Nephron progenitor cell (in vitro differentiated cells): ENCODE results near the gene HENMT1.

Experiments used
- DNase-seq: peaks from one replicate; pipeline ENCODE4 v3.0.0; 2021
- H3K27ac Mint-ChIP-seq: 2 replicates; pipeline ENCODE4 v1.8.0; 2021; ENCODE audit warnings: mild to moderate bottlenecking, moderate library complexity, mixed read lengths
- H3K27me3 Mint-ChIP-seq: 2 replicates; pipeline ENCODE4 v1.8.0; 2021; ENCODE audit warnings: mild to moderate bottlenecking, low read depth, mixed read lengths; ENCODE audit not compliant: poor library complexity
- H3K36me3 Mint-ChIP-seq: 2 replicates; pipeline ENCODE4 v1.8.0; 2021; ENCODE audit warnings: low read depth, mixed read lengths
- H3K4me1 Mint-ChIP-seq: 2 replicates; pipeline ENCODE4 v1.8.0; 2021; ENCODE audit warnings: mixed read lengths
- H3K4me3 Mint-ChIP-seq: 2 replicates; pipeline ENCODE4 v1.8.0; 2021; ENCODE audit warnings: mild to moderate bottlenecking, moderate library complexity, mixed read lengths
- H3K9me3 Mint-ChIP-seq: 2 replicates; pipeline ENCODE4 v1.8.0; 2021; ENCODE audit warnings: mild to moderate bottlenecking, moderate library complexity, mixed read lengths
- CTCF ChIP-seq: fragments of 200-600 bp; sonication (generic); IDR thresholded peaks from 2 replicates; pipeline ENCODE4 v1.5.0; 2021; ENCODE audit warnings: antibody characterized with exemption

HENMT1 gene

GRCh38 chr1:108598340-108598739 lies 62.6 kb downstream of the HENMT1 start:
- no peaks in the 10 kb centered on the region for H3K9me3 Mint-ChIP-seq
- DNase-seq, result no peak
- no peak overlapping the region for H3K4me3 Mint-ChIP-seq
- TF ChIP-seq CTCF, result no peak
- H3K27ac Mint-ChIP-seq, result no peak overlapping the region
- H3K36me3 Mint-ChIP-seq, result no peaks in the 10 kb centered on the region
- H3K27me3 Mint-ChIP-seq, result peaks cover 2% of the 10 kb centered on the region
- peaks cover 4% of the 10 kb centered on the region for H3K4me1 Mint-ChIP-seq
